HCEC 1CT (cell line): Measurements from ENCODE around the gene UBE2O.

Experiments used
- DNase-seq: peaks from one replicate; pipeline ENCODE4 v3.0.0-alpha.2; 2017

The UBE2O gene

DNA sequence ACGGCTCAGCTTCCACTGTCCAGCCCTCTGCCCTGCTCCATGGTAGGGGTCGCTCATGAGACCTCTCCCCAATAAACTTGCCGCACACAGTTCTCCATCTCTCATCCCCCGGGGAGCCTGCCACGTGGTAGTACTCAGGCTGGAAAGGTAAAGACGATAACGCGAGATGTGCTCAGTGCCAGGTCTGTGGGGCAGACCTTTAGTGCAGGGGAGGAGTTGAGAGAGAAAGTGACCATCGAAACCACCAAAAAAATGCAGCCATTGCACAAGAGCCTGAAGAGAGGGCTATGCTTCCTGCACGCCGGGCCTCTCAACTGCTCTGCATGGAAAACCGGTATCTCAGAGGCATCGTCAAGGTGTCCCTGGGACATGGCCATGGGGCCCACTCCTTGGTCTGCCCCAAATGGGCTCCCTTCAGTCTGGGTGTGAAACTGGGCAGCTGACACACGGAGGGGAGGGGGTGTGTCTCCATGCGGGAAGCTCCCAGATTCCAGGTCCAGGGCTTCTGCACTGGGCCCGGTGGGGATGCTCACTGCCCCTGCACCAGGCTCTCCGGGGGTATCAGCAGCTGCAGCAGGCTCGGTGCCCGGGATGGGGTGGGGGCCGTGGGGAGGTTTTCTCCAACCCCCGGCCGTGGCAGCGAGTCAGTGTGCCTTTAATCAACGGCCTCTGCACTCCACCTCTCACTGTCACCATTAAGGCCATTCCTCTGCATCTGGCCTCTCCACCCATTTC lies 9.8 kb upstream of the UBE2O start:
- DNase-seq: no peak

DNA sequence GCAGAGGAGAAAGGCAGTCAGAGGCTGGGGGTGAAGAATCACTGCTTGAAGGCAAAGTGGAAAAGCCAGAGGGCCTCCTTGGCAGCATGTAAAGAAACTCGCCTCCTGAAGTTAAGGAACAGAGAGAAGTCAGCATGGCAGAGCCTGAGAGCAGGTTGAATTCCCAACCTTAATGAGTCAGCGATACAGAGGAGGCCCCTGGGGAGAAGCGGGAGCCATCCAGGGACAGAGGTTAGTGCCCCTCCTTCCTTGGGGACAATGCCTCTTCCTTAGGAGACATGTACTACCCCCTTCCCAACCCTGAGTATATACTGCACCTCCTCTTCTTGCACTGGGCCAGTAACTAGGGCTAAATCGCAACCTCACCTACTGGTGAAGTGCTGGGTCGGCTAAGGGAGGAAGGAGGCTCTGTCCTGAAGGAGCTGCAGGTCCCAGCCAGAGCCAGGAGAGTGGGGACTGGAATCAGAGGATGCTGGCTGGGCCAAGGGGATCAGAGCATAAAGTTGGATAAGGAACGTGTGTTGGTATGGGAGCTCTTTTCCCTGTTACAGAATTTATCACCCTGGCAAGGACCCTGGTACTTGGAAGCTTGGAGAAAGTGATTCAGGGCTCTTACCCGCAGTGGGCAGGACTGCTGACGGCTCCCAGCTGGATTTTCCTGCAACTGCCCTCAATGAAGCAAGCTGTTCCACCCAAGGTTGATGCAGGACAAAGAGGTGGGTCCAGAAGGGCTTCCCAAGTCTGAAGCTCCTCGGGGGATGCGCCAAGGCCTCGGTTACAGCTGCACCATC lies 9.0 kb upstream of the UBE2O start:
- no peak for DNase-seq

- DNase-seq: no peak
Measured at GRCh38 chr17:76459674-76460073, 6.7 kb upstream of the UBE2O start.

GRCh38 chr17:76458580-76459490 lies 5.9 kb upstream of the UBE2O start:
- peak; percentile 56 for DNase-seq

DNA sequence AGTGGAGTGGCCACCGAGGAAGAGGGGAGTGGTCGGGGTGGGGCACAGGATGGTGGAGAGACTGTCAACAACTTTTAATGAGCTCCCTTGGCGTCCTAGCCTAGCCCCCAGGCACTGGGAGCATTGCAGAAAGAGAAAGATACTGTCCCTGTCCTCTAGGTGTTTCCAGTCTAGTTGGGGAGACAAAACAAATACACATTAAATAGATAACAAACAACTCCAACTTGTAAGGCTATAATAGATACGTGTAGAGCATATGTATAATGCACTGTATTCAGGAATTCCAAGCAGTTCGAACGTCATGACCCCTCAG lies 435 bp upstream of the UBE2O start:
- DNase-seq: no peak

GRCh38 chr17:76452127-76452659 lies 759 bp downstream of the UBE2O start:
- no peak for DNase-seq

GRCh38 chr17:76451506-76451905 lies 1.4 kb downstream of the UBE2O start:
- DNase-seq: no peak

DNA sequence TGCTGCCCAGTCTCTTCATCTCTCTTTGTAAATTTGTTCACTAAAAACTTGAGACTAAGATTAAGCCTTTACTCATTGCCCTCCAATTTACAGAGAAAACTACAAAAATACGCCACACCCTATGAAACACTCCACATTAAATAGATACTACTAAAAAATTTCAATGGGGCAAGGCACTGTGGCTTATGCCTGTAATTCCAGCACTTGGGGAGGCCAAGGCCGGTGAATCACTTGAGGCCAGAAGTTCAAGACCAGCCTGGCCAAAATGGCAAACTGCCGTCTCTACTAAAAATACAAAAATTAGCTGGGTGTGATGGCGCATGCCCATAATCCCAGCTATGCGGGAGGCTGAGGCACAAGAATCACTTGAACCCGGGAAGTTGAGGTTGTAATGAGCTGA lies 3.8 kb downstream of the UBE2O start:
- DNase-seq: no peak

DNA sequence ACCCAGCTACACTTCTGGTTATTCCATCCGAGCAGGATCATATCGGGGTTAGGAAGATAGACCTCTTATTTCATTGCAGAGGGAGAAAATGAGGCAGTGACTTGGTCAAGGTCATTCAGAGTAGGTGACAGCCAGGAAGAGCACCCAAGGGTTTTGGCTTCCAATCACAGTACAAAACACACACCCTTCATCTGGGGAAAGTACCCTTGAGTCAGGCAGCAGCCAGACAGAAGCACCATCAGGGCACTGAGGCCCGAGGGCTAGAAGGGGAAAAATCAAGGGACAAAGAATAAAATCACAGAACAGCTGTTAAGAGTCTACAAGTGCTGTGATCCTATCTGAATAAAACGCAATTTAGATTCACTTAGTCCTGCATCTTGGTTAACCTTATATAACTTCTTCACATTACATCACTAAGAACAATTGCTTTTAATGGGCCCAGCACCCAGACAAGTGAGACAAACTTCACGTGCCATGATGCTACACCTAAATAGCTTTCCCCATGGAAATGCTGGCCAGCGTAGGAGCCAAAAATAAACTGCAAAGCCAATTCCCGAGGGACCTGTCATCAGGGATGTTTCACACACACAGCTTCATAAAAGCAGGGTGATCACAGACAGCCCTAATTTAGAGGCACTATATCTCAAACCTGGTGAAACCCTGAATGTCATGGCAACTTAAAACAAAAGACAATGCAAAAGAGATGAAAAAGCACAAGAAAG lies 4.9 kb downstream of the UBE2O start:
- no peak for DNase-seq

DNA sequence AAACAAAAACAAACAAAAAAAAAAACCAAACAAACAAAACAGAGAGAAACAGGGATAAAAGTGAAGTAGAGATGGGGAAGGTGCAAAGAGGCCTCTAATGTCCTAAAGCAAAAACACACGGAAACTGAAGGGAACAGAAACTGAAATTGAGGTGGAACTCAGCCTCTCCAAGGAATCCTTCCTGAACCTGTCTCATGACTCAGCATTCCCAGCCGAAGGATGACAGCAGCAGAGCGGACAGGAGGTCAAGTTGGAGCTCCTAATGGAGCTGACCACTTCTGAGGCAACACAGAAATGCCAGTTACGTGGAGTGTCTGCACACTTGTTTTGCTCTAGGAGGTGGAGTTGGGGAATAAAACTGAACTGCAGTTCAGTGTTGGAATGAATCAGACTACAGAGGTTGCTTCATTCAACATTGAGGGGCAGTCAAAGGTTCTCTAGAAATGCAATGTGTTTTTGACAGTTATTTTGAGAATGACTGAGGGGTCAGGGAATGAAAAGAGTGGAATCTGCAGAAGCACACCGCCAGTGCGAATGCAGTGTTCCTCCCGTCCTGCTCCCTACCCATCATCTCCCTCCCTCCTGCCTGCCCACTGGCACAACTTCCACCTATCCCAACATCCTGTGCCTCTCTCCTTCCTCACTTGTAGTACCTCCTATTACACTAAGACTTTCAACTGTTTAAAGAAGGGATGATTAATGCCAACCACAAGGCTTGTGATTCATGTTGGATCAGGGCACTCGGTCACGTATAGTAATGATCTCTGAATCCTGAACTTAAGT lies 6.3 kb downstream of the UBE2O start:
- peak; percentile 84 for DNase-seq

DNA sequence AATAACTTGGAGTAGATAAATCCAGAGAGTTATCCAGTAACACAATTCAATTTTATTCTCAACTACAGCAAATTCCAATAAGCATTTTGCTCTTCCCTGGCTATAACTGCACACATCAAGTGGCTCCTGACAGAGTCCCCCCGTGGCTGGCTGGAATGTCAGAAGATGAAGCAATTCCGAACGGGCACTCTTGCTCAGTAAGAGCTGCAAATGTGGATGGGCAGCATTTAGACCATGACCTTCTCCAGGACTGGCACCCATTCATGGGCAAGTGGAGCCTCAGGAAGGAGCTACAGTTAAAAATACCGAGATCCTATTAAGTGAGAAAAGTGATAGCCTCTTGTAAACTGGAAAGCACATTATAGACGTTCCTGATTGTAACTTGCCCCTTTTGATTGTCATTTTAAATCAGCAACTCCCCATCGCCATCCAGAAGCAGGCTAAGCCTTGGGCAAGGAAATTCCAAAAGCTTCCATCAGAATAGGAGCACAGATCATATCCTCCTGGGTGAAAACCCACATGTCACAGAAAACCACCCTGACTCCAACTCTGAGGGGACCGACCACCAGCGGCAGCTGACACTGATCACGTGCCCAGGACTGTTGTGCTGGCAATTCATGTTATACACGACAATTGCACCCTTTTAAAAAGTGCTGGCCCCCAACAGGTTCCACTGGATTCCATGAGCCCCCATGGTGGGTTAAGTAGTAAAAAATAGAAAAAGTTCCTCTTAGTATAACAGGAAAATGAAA lies 7.1 kb downstream of the UBE2O start:
- no peak for DNase-seq

GRCh38 chr17:76444518-76445311 lies 8.2 kb downstream of the UBE2O start:
- DNase-seq: no peak

- DNase-seq: no peak
Measured at GRCh38 chr17:76442341-76443338, 10.3 kb downstream of the UBE2O start.

- no peak for DNase-seq
Measured at GRCh38 chr17:76441686-76442340, 11.1 kb downstream of the UBE2O start.

DNA sequence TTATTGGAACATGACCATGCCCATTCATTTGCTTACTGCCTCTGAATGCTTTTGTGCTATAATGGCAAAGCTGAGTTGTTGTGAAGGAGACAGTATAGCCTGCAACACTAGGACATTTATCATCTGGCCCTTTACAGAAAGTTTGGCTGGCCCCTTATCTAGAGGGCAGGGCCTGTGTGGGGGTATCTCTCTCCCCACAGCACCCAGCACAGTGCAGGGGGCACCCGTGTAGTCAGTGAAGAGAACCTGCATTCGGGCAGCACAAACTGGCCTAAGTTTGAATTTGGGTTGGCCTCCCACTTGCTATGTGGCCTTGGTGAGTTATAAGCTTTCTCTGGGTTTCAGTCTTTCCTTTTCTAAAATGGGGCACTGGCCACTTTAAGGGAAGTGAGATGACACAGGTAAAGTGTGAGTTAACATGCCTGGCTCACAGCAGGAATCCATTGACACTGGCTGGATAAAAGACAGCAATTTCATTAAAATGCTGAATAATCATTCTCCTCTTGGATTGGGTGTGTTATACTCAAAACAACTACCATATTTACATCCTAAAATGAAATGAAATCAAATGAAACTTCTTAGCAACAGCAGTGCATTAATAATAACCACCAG lies 12.1 kb downstream of the UBE2O start:
- no peak for DNase-seq

DNA sequence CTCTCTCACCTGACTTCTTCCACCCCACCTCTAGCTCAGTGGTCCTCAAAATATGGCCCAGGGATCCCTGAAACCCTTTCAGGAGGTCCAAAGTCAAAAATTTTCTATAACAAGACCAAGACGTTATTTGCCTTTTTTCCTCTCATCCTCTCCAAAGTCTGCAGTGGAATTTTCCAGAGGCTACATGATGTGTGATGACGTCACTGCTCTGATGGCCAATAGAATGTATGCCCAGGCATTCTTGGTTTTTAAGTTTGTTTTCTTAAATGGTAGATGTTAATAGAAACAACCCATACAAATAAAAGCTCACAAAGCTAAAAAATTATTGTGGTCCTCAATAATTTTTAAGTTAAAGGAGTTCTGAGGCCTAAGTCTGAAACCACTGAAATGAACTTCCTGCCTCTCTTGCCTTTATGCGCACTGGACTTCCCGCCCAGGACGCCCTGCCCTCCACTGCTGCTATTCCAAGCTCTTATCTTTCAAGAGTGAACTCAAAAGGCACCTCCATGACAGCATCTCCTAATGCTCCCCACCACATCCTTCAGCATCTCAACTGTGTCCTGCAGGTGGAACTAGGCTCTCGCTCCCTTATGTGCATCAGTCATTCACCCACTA lies 13.5 kb downstream of the UBE2O start:
- DNase-seq: no peak

DNA sequence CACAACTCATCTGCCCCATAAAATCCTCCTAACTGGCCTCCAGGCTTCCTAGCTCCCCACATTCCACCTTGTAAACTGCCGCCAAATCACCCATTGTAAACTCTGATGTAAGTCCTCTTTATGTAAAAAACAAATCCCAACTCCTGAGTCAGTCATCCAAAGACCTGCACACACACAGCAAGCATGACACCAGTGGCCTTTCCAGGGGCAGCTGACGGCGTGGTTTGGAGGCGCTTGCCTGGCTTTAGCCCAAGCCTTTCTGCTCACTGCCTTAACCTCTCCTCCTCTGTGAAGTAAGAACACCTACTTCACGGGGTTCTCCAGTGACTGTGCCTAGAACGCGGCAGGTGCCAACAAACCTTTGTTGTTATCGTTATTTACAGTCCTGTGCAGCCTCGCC lies 14.0 kb downstream of the UBE2O start:
- no peak for DNase-seq
